Fibroblast of mammary gland (primary cell): ENCODE data around the gene HOPX.
"Not testable (repeated sequence)": the region's sequence is repeated elsewhere in the genome, so short reads cannot be mapped to it uniquely, and the experiment has no call there.

Experiments used
- DNase-seq: peaks from one replicate; pipeline ENCODE4 v3.0.0-alpha.2; 2010; ENCODE audit warnings: low read depth
- H3K4me3 ChIP-seq: 2 replicates; pipeline ENCODE4 v1.5.1; 2011; ENCODE audit warnings: low read depth, mild to moderate bottlenecking, low read length, moderate library complexity; ENCODE audit not compliant: control insufficient read depth
- TF ChIP-seq, protein P1 (sequence below): conservative IDR thresholded peaks from 2 replicates; pipeline ENCODE4 v1.5.1; 2011; ENCODE audit warnings: low read depth, low read length, inconsistent platforms; ENCODE audit not compliant: control insufficient read depth, insufficient read depth

Gene HOPX

GRCh38 chr4:56681853-56682525 is 893 bp upstream of the HOPX start:
- TF ChIP-seq, protein P1, sequence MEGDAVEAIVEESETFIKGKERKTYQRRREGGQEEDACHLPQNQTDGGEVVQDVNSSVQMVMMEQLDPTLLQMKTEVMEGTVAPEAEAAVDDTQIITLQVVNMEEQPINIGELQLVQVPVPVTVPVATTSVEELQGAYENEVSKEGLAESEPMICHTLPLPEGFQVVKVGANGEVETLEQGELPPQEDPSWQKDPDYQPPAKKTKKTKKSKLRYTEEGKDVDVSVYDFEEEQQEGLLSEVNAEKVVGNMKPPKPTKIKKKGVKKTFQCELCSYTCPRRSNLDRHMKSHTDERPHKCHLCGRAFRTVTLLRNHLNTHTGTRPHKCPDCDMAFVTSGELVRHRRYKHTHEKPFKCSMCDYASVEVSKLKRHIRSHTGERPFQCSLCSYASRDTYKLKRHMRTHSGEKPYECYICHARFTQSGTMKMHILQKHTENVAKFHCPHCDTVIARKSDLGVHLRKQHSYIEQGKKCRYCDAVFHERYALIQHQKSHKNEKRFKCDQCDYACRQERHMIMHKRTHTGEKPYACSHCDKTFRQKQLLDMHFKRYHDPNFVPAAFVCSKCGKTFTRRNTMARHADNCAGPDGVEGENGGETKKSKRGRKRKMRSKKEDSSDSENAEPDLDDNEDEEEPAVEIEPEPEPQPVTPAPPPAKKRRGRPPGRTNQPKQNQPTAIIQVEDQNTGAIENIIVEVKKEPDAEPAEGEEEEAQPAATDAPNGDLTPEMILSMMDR: no peak
- no peak overlapping the region for H3K4me3 ChIP-seq
- DNase-seq: no peak

- TF ChIP-seq, protein P1: no peak
- no peak overlapping the region for H3K4me3 ChIP-seq
- DNase-seq: no peak
Measured at GRCh38 chr4:56680266-56680665, 830 bp downstream of the HOPX start.

- TF ChIP-seq, protein P1: no peak
- DNase-seq: no peak
- no peak overlapping the region for H3K4me3 ChIP-seq
Measured at GRCh38 chr4:56677711-56678110, 3.4 kb downstream of the HOPX start.

GRCh38 chr4:56674984-56675383 is 6.1 kb downstream of the HOPX start:
- DNase-seq: peak; percentile 84
- H3K4me3 ChIP-seq: no peak overlapping the region
- TF ChIP-seq, protein P1: no peak

DNA sequence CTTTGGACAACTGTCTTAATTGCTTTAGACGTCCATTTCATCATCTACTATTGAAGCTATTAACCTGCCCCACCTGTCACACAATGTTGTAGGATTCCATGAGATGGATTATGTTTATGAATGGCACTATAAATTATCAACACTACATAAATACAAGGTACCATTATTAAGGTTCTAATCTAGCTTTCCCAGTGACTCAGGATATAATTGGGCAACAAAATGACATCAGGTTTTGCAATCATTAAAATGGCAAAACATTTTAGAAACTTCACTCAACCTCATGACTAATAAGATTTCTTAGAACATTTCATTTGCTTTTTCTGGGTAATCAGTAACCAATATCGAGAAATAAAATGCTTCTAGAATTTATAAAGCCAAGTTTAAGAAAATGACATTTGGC is 9.2 kb downstream of the HOPX start:
- TF ChIP-seq, protein P1: no peak
- DNase-seq: peak; percentile 76
- no peak overlapping the region for H3K4me3 ChIP-seq

DNA sequence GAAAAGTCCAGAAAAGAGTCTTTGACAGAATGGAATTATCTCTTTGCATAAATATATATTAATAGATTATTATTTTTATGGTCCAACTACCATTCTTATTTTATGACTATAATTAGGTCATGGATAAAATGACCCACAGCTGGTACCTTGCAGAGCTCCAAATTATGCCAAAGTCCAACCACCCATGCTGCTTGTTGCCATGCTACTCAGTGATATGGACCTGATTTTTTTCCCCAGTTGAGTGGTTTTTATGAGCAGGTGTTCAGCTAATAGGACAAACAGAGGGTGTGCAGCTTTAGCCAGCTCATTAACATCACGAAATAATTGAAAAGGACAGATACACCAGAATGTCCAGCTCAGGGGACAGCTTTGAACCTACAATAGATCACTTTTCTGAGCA is 9.7 kb downstream of the HOPX start:
- no peak overlapping the region for H3K4me3 ChIP-seq
- DNase-seq: no peak
- TF ChIP-seq, protein P1: no peak

DNA sequence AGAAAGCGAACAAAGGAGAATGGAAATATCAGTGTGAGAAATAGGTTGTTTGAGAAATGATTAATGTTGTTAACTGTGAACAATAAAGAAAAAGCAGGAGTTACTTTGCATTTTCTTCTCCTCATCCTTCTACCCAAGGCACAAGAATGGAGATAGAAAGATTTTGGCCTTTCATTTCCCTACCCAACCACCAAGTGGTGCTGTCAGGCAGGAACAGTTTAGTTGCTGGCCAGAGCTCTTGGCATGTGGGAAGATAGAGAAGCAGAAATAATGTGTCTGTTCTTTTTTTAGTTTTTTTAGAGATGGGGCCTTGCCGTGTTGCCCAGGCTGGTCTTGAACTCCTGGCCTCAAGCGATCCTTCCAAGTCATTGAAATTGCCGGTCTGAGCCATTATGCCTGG is 12.8 kb downstream of the HOPX start:
- H3K4me3 ChIP-seq: no peak overlapping the region
- DNase-seq: peak; percentile 55
- TF ChIP-seq, protein P1: peak; percentile 64

DNA sequence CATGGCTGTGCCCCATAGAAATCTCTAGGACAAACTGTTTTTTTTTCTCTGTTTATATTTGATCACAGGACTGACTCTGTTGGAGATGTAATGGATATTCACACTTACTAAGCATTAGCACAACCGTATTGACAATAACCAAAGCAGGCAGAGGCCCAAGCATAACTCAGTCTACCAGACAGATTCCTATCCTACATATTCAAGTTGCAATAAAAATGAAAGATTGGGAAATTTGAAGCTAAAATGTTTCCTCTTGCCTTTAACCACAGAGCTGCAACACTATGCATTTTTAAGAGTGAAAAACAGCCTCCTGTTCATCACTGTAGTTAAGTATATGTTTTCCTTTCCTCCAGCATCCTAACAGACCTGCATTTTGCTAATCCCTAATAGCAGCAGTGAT is 13.7 kb downstream of the HOPX start:
- H3K4me3 ChIP-seq: not testable (repeated sequence)
- DNase-seq: peak; percentile 46
